Spleen (tissue), 11 donors: ENCODE measurements around the gene IFT43. TPM values are rescaled to one million over a fixed set of nuclear protein-coding genes. Genes with fewer than 3 reads are reported as not detected.

Experiments
- DNase-seq: peaks from one replicate; pipeline ENCODE4 v3.0.0-alpha.2; 2020
- H3K27ac ChIP-seq, 8 donors: fragments of 200-600 bp; sonication (generic) in 7 of 8; 1 replicate in 4 of 8; 2 replicates in 4 of 8; pipeline versions ENCODE4 v1.5.0 to v1.8.0; 2016 to 2021; ENCODE audit warnings: inconsistent platforms in 4 of 8, mild to moderate bottlenecking in 4 of 8, moderate library complexity in 1 of 8
- H3K27me3 ChIP-seq, 7 donors: fragments of 200-600 bp; sonication (generic) in 6 of 7; replicated peaks in 1 of 7; 1 replicate in 4 of 7; 2 replicates in 3 of 7; pipeline versions ENCODE4 v1.5.0 to v1.8.0; 2016 to 2021; ENCODE audit warnings: inconsistent platforms in 3 of 7, mild to moderate bottlenecking in 1 of 7
- H3K36me3 ChIP-seq, 6 donors: fragments of 200-600 bp; sonication (generic) in 5 of 6; 1 replicate in 4 of 6; 2 replicates in 2 of 6; pipeline versions ENCODE4 v1.5.0 to v1.8.0; 2016 to 2021; ENCODE audit warnings: inconsistent platforms in 2 of 6
- H3K4me1 ChIP-seq, 6 donors: fragments of 200-600 bp; sonication (generic) in 5 of 6; 1 replicate in 3 of 6; 2 replicates in 3 of 6; pipeline versions ENCODE4 v1.5.0 to v1.8.0; 2016 to 2021; ENCODE audit warnings: inconsistent platforms in 3 of 6
- H3K4me3 ChIP-seq, 8 donors: fragments of 200-600 bp; sonication (generic) in 7 of 8; 1 replicate in 4 of 8; 2 replicates in 4 of 8; pipeline versions ENCODE4 v1.5.0 to v1.8.0; 2016 to 2021; ENCODE audit warnings: inconsistent platforms in 4 of 8, mild to moderate bottlenecking in 4 of 8, moderate library complexity in 2 of 8
- H3K9me3 ChIP-seq, 8 donors: fragments of 200-600 bp; sonication (generic) in 7 of 8; 1 replicate in 4 of 8; 2 replicates in 4 of 8; pipeline versions ENCODE4 v1.5.0 to v1.8.0; 2016 to 2021; ENCODE audit warnings: inconsistent platforms in 4 of 8
- POLR2A ChIP-seq, 3 donors: fragments of 450-650 bp; IDR thresholded peaks; one replicate each; pipeline ENCODE4 v1.5.1; 2017; ENCODE audit warnings: antibody characterized with exemption in 3 of 3, mild to moderate bottlenecking in 1 of 3
- POLR2AphosphoS5 ChIP-seq, 3 donors: sonication (generic); formaldehyde crosslinking; IDR thresholded peaks; one replicate each; pipeline ENCODE4 v1.5.1; 2017; ENCODE audit warnings: antibody characterized with exemption in 3 of 3
- WGBS, 5 donors: extraction: QIAGEN DNeasy Blood & Tissue Kit in 3 of 5; methylation state at CpG; one replicate each; pipeline versions ENCODE4 v1.1.5 to v1.1.7; 2013 to 2018; 5-methylcytosine and 5-hydroxymethylcytosine counted together
- intact Hi-C: fragments of 100-400 bp; cut with DNase I; formaldehyde crosslinking; loops from one replicate; pipeline ENCODE4 v1.15.0; 2023; ENCODE audit warnings: low total_unique reads
- polyA plus RNA-seq, 3 donors: library from polyadenylated mRNA; stranded (reverse); fragments of 200-250 nt; gene quantifications; one replicate each; pipeline ENCODE4 v1.2.1, GENCODE V29; 2013
- total RNA-seq, 7 donors: library from RNA; depleted of rRNA in 3 of 7; stranded (reverse); fragments of >200 nt in 3 of 7; fragmentation: NEBNext Ultra II Directional in 4 of 7; extraction: Animal tissue kit (Norgen Biotek cat#: 25700) in 4 of 7; gene quantifications; one replicate each; pipeline versions ENCODE4 v1.1.0 to v1.2.1, GENCODE V29; 2016 to 2021
- TF ChIP-seq, protein P1 (sequence below), 11 experiments: fragments of 200-600 bp in 7 of 11; fragments of 450-650 bp in 4 of 11; sonication (generic) in 4 of 11; IDR thresholded peaks in 8 of 11; conservative IDR thresholded peaks in 3 of 11; 1 replicate in 7 of 11; 2 replicates in 4 of 11; pipeline versions ENCODE4 v1.4.0 to v1.8.0; 2016 to 2021; ENCODE audit warnings: antibody characterized with exemption in 11 of 11, inconsistent platforms in 4 of 11, mild to moderate bottlenecking in 1 of 11
- donor health status: healthy with polysubstance abuse.
- donor health status: DM: no; HTN: no; CAD: no; lungs with moderate emphysema.
- donor health status: DM: no; HTN: no; CAD: no.
- donor health status: Bipolar disorder and iron deficiency.
- donor health status: healthy.
- donor health status: DM: no; HTN: no; CAD: no.
- donor health status: DM: yes; HTN: yes; CAD: no.

Gene IFT43
- total and polyA plus RNA-seq, 10 donors, result 19.8 to 39.9 (median 27.4) TPM

GRCh38 chr14:76045773-76046172, 60.2 kb downstream of the IFT43 start:
- TF ChIP-seq POLR2A (IDR thresholded peaks at IDR 0.05) (no peak), POLR2AphosphoS5 (IDR thresholded peaks at IDR 0.05) (no peak)
- TF ChIP-seq, protein P1, sequence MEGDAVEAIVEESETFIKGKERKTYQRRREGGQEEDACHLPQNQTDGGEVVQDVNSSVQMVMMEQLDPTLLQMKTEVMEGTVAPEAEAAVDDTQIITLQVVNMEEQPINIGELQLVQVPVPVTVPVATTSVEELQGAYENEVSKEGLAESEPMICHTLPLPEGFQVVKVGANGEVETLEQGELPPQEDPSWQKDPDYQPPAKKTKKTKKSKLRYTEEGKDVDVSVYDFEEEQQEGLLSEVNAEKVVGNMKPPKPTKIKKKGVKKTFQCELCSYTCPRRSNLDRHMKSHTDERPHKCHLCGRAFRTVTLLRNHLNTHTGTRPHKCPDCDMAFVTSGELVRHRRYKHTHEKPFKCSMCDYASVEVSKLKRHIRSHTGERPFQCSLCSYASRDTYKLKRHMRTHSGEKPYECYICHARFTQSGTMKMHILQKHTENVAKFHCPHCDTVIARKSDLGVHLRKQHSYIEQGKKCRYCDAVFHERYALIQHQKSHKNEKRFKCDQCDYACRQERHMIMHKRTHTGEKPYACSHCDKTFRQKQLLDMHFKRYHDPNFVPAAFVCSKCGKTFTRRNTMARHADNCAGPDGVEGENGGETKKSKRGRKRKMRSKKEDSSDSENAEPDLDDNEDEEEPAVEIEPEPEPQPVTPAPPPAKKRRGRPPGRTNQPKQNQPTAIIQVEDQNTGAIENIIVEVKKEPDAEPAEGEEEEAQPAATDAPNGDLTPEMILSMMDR (IDR thresholded peaks at IDR 0.05 in 8 of 11, conservative IDR thresholded peaks at IDR 0.05 in 3 of 11), result no peak
- Histone ChIP-seq H3K4me1 (peaks cover 0 to 15% (median 6%) of the 10 kb centered on the region in 6 donors), H3K27me3 (no peaks in the 10 kb centered on the region), H3K36me3 (peaks cover 0 to 16% (median 0%) of the 10 kb centered on the region in 6 donors), H3K4me3 (no peak overlapping the region), H3K27ac (no peak overlapping the region), H3K9me3 (no peaks in the 10 kb centered on the region)
- intact Hi-C loops, result no loop called here
- 70 to 81% (median 76%) methylated on average over 3 of the region's 3 CpGs for WGBS, 5 donors
- DNase-seq, result no peak

DNA sequence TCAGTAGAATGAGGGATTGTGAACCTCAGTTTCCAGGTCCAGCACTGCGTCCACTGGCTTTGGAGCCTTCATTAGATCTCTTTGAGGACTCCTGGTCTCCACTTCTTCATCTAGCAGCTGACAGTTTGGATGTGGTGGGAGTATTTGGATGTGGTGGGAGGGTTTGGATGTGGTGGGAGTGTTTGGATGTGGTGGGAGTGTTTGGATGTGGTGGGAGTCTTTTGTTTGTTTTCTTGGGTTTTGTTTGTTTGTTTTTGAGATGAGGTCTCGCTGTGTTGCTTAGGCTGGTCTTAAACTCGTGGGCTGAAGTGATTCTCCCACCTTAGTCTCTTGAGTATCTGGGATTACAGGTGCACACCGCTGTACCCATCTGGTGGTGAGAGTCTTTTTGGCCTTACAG, 64.7 kb downstream of the IFT43 start:
- TF ChIP-seq, protein P1 (IDR thresholded peaks at IDR 0.05 in 8 of 11, conservative IDR thresholded peaks at IDR 0.05 in 3 of 11), result no peak

GRCh38 chr14:76050797-76051392, 65.3 kb downstream of the IFT43 start:
- no peaks in the 10 kb centered on the region for H3K9me3 ChIP-seq
- intact Hi-C loops, result loop anchor here (2.0 to 10.0 kb wide), 3 partner anchors 302 to 594 kb away; no protein-coding TSS in a partner anchor

More for the DNA sequence above, 64.7 kb downstream of the IFT43 start:
- Histone ChIP-seq H3K9me3 (no peaks in the 10 kb centered on the region), H3K4me3 (peak overlapping the region in 1 of 8 donors; percentile 2), H3K36me3 (no peaks in the 10 kb centered on the region), H3K4me1 (peaks cover 0 to 15% (median 6%) of the 10 kb centered on the region in 6 donors), H3K27ac (no peak overlapping the region), H3K27me3 (no peaks in the 10 kb centered on the region)
- DNase-seq, result no peak
- intact Hi-C loops, result loop anchor here (2.0 to 10.0 kb wide), 3 partner anchors 303 to 595 kb away; no protein-coding TSS in a partner anchor
- 80 to 93% (median 82%) methylated on average over 4 of the region's 4 CpGs for WGBS, 5 donors

More at GRCh38 chr14:76050797-76051392, 65.3 kb downstream of the IFT43 start:
- no peak overlapping the region for H3K4me3 ChIP-seq
- no peak for TF ChIP-seq POLR2A (IDR thresholded peaks at IDR 0.05)
- TF ChIP-seq, protein P1 (IDR thresholded peaks at IDR 0.05 in 8 of 11, conservative IDR thresholded peaks at IDR 0.05 in 3 of 11), result peak; percentile 57 to 85 (median 72)
- no peak for TF ChIP-seq POLR2AphosphoS5 (IDR thresholded peaks at IDR 0.05)
- no peak for DNase-seq
- peaks cover 0 to 15% (median 6%) of the 10 kb centered on the region in 6 donors for H3K4me1 ChIP-seq
- H3K36me3 ChIP-seq, result no peaks in the 10 kb centered on the region
- no peak overlapping the region for H3K27ac ChIP-seq
- WGBS, 5 donors, result 50 to 59% (median 54%) methylated on average over 3 of the region's 3 CpGs
- no peaks in the 10 kb centered on the region for H3K27me3 ChIP-seq
